H9 (cell line): ENCODE results near the gene SNCB. TPM values are rescaled to one million over a fixed set of nuclear protein-coding genes. Genes with fewer than 3 reads are reported as not detected.

ENCODE experiments used
- DNase-seq: peaks from one replicate; pipeline ENCODE4 v3.0.0-alpha.2; 2017
- H2AFZ ChIP-seq: one replicate; pipeline ENCODE4 v1.6.1; 2013; ENCODE audit warnings: mild to moderate bottlenecking, low read length, control low read depth, moderate library complexity
- H2AK5ac ChIP-seq: 2 replicates; pipeline ENCODE4 v1.6.1; 2013; ENCODE audit warnings: low read length, control low read depth, mixed read lengths; ENCODE audit not compliant: insufficient read length
- H2BK120ac ChIP-seq: one replicate; pipeline ENCODE4 v1.6.1; 2013; ENCODE audit warnings: low read depth, mild to moderate bottlenecking, low read length, control low read depth, inconsistent platforms; ENCODE audit not compliant: poor library complexity, severe bottlenecking
- H2BK12ac ChIP-seq: 2 replicates; pipeline ENCODE4 v1.6.1; 2013; ENCODE audit warnings: low read length, control low read depth, mixed read lengths, low read depth; ENCODE audit not compliant: insufficient read length
- H2BK15ac ChIP-seq: 2 replicates; pipeline ENCODE4 v1.6.1; 2013; ENCODE audit warnings: low read depth, low read length, control low read depth
- H2BK20ac ChIP-seq: one replicate; pipeline ENCODE4 v1.6.1; 2013; ENCODE audit warnings: low read depth, mild to moderate bottlenecking, low read length, control low read depth, inconsistent platforms; ENCODE audit not compliant: poor library complexity, severe bottlenecking
- H2BK5ac ChIP-seq: 2 replicates; pipeline ENCODE4 v1.6.1; 2013; ENCODE audit warnings: low read length, control low read depth, mixed read lengths; ENCODE audit not compliant: insufficient read length
- H3K14ac ChIP-seq: 2 replicates; pipeline ENCODE4 v1.6.1; 2013; ENCODE audit warnings: low read length, control low read depth; ENCODE audit not compliant: insufficient read depth
- H3K18ac ChIP-seq: 2 replicates; pipeline ENCODE4 v1.6.1; 2013; ENCODE audit warnings: low read depth, mild to moderate bottlenecking, mixed read lengths, low read length, control low read depth; ENCODE audit not compliant: insufficient read length
- H3K23ac ChIP-seq: 2 replicates; pipeline ENCODE4 v1.6.1; 2013; ENCODE audit warnings: low read length, control low read depth, mixed read lengths, low read depth; ENCODE audit not compliant: insufficient read length
- H3K23me2 ChIP-seq: 2 replicates; pipeline ENCODE4 v1.6.1; 2013; ENCODE audit warnings: low read depth, mild to moderate bottlenecking, mixed read lengths, low read length, control low read depth; ENCODE audit not compliant: insufficient read length, poor library complexity, severe bottlenecking
- H3K27ac ChIP-seq: 2 replicates; pipeline ENCODE4 v1.5.1; 2013; ENCODE audit warnings: low read length, control low read depth, mixed read lengths, low read depth; ENCODE audit not compliant: insufficient read length
- H3K27me3 ChIP-seq: 2 replicates; pipeline ENCODE4 v1.6.1; 2013; ENCODE audit warnings: low read length, control low read depth, inconsistent platforms; ENCODE audit not compliant: insufficient read depth
- H3K4ac ChIP-seq: 2 replicates; pipeline ENCODE4 v1.6.1; 2013; ENCODE audit warnings: low read depth, mild to moderate bottlenecking, control low read depth, inconsistent platforms, low read length, moderate library complexity
- H3K4me1 ChIP-seq: 2 replicates; pipeline ENCODE4 v1.6.1; 2013; ENCODE audit warnings: low read length, control low read depth, inconsistent platforms; ENCODE audit not compliant: insufficient read depth
- H3K4me2 ChIP-seq: 2 replicates; pipeline ENCODE4 v1.6.1; 2013; ENCODE audit warnings: low read length, control low read depth, mixed read lengths; ENCODE audit not compliant: insufficient read length, insufficient read depth
- H3K56ac ChIP-seq: 2 replicates; pipeline ENCODE4 v1.6.1; 2013; ENCODE audit warnings: low read depth, mild to moderate bottlenecking, mixed read lengths, low read length, control low read depth; ENCODE audit not compliant: insufficient read length
- H3K79me1 ChIP-seq: 2 replicates; pipeline ENCODE4 v1.6.1; 2013; ENCODE audit warnings: low read depth, mild to moderate bottlenecking, moderate library complexity, low read length, control low read depth, inconsistent platforms; ENCODE audit not compliant: insufficient read depth, poor library complexity, severe bottlenecking
- H3K79me2 ChIP-seq: 2 replicates; pipeline ENCODE4 v1.6.1; 2013; ENCODE audit warnings: low read length, control low read depth, inconsistent platforms; ENCODE audit not compliant: insufficient read depth
- H3K9ac ChIP-seq: 2 replicates; pipeline ENCODE4 v1.6.1; 2013; ENCODE audit warnings: low read length, control low read depth, mixed read lengths; ENCODE audit not compliant: insufficient read length; ENCODE audit errors: extremely low read depth
- H3K9me3 ChIP-seq: one replicate; pipeline ENCODE4 v1.6.1; 2013; ENCODE audit warnings: low read depth, low read length, inconsistent platforms; ENCODE audit not compliant: control insufficient read depth
- H3T11ph ChIP-seq: one replicate; pipeline ENCODE4 v1.6.1; 2013; ENCODE audit warnings: mild to moderate bottlenecking, low read length, control low read depth, inconsistent platforms
- H4K20me1 ChIP-seq: one replicate; pipeline ENCODE4 v1.6.1; 2013; ENCODE audit not compliant: control insufficient read depth, insufficient read length, insufficient read depth
- H4K5ac ChIP-seq: 2 replicates; pipeline ENCODE4 v1.6.1; 2013; ENCODE audit warnings: low read depth, mild to moderate bottlenecking, mixed read lengths, low read length, control low read depth; ENCODE audit not compliant: insufficient read length
- H4K8ac ChIP-seq: replicated peaks from 2 replicates; pipeline ENCODE4 v1.6.1; 2013; ENCODE audit warnings: low read length, control low read depth, mixed read lengths, low read depth; ENCODE audit not compliant: insufficient read length
- H4K91ac ChIP-seq: 2 replicates; pipeline ENCODE4 v1.6.1; 2013; ENCODE audit warnings: low read depth, mild to moderate bottlenecking, moderate library complexity, mixed read lengths, low read length, control low read depth; ENCODE audit not compliant: insufficient read length
- H3K27ac Mint-ChIP-seq, 3 experiments: 2 replicates in 2 of 3; 3 replicates in 1 of 3; pipeline ENCODE4 v1.8.0; 2020 to 2021; ENCODE audit warnings: mixed read lengths in 3 of 3, mild to moderate bottlenecking in 1 of 3, moderate library complexity in 1 of 3
- H3K27me3 Mint-ChIP-seq: 2 replicates; pipeline ENCODE4 v1.8.0; 2021; ENCODE audit warnings: low read depth, mild to moderate bottlenecking, moderate library complexity, mixed read lengths
- H3K36me3 Mint-ChIP-seq, 3 experiments: 2 replicates in 2 of 3; 3 replicates in 1 of 3; pipeline ENCODE4 v1.8.0; 2020 to 2021; ENCODE audit warnings: low read depth in 3 of 3, mixed read lengths in 3 of 3; ENCODE audit not compliant: insufficient read depth in 1 of 3
- H3K4me1 Mint-ChIP-seq, 2 experiments: 2 replicates each; pipeline ENCODE4 v1.8.0; 2020; ENCODE audit warnings: mixed read lengths in 2 of 2
- H3K4me3 Mint-ChIP-seq, 2 experiments: 2 replicates in 1 of 2; 3 replicates in 1 of 2; pipeline ENCODE4 v1.8.0; 2020 to 2021; ENCODE audit warnings: mild to moderate bottlenecking in 2 of 2, mixed read lengths in 2 of 2, moderate library complexity in 1 of 2
- H3K9me3 Mint-ChIP-seq, 2 experiments: 2 replicates in 1 of 2; 3 replicates in 1 of 2; pipeline ENCODE4 v1.8.0; 2020; ENCODE audit warnings: mild to moderate bottlenecking in 2 of 2, mixed read lengths in 2 of 2, moderate library complexity in 1 of 2
- CTCF ChIP-seq: fragments of 200-600 bp; sonication (generic); conservative IDR thresholded peaks from 3 replicates; pipeline ENCODE4 v1.8.0; 2021; ENCODE audit warnings: antibody characterized with exemption, mild to moderate bottlenecking
- WGBS: extraction: QIAGEN DNeasy Blood & Tissue Kit; methylation state at CpG from one replicate; pipeline ENCODE4 v1.1.7; 2013; ENCODE audit warnings: missing lambda C conversion rate, low lambda C conversion rate, mixed read lengths; ENCODE audit not compliant: insufficient read length; ENCODE audit errors: extremely low coverage; 5-methylcytosine and 5-hydroxymethylcytosine counted together
- total RNA-seq: library from RNA; stranded (reverse); gene quantifications from 2 replicates; pipeline ENCODE4 v1.2.1, GENCODE V29; 2021

The SNCB gene
- total RNA-seq, 1 experiment from 2014 or later: 3.5 TPM

GRCh38 chr5:176667637-176668036, 37.3 kb upstream of the SNCB start:
- Mint-ChIP-seq H3K4me3 (no peak overlapping the region), H3K9me3 (peaks cover 5 to 6% of the 10 kb centered on the region in 2 experiments; a peak in 3 of 5 replicates), H3K36me3 (peaks cover 0 to 1% (median 0%) of the 10 kb centered on the region in 3 experiments; a peak in 2 of 7 replicates), H3K27me3 (peaks cover 8% of the 10 kb centered on the region), H3K27ac (no peak overlapping the region), H3K4me1 (peaks cover 24 to 43% of the 10 kb centered on the region in 2 experiments)
- no CpG with 5 or more reads among the region's 7 CpGs for WGBS
- Histone ChIP-seq H3K14ac (no peak overlapping the region), H3K27me3 (no peaks in the 10 kb centered on the region), H3K9ac (no peak overlapping the region), H3K79me1 (no peaks in the 10 kb centered on the region), H3K23ac (no peak overlapping the region), H3K18ac (no peak overlapping the region), H3K27ac (no peak overlapping the region), H3K4me2 (no peak overlapping the region), H4K20me1 (no peaks in the 10 kb centered on the region), H3K4me1 (peaks cover 4% of the 10 kb centered on the region; the same call in 1 of the 2 replicates), H2BK5ac (no peak overlapping the region), H3K23me2 (no peaks in the 10 kb centered on the region), H2AFZ (no peak overlapping the region), H2BK12ac (no peak overlapping the region), H2AK5ac (no peak overlapping the region), H2BK120ac (no peak overlapping the region), H3K4ac (no peak overlapping the region), H3K56ac (no peak overlapping the region), H4K91ac (no peak overlapping the region), H4K8ac (no peak overlapping the region), H4K5ac (no peak overlapping the region), H2BK15ac (no peak overlapping the region), H2BK20ac (no peak overlapping the region), H3K79me2 (no peaks in the 10 kb centered on the region), H3T11ph (no peak overlapping the region), H3K9me3 (no peaks in the 10 kb centered on the region)
- TF ChIP-seq CTCF: peak; percentile 39; the same call in 2 of the 3 replicates
- DNase-seq: no peak
